ENCODE results near the gene MTMR6. TPM values are rescaled to one million over a fixed set of nuclear protein-coding genes. Genes with fewer than 3 reads are reported as not detected.

Gene MTMR6
- total RNA-seq, 4 donors from 2014 or later, result 19.9 to 28.4 (median 23.6) TPM

DNA sequence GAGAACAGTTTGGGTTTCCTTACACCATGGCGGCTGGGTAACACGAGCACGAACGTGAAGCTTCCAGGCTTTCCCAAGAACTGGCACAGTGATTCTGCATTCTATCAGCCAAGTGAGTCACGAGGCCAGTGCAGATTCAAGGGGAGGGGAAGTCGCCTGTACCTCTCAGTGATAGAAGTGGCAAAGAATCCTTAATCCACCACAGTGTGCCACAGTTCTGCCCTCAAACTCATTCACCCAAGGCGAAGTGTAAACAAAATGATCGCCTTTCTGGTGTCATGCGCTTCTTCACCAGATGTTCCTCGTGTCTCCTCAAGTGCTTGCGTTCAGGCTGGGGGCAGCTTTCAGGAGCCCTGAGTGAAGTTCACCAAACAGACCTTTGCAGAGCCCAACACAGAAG, 90.3 kb downstream of the MTMR6 start:
- no peaks in the 10 kb centered on the region for H3K36me3 ChIP-seq
- WGBS, result 83% methylated on average over 11 of the region's 11 CpGs
- peaks cover 0 to 22% (median 0%) of the 10 kb centered on the region in 4 donors for H3K27me3 ChIP-seq
- no peak for DNase-seq (ENCODE audit: extremely low spot score)
- no peak overlapping the region for H3K4me3 ChIP-seq
- intact Hi-C loops (cut with DNase I), result no loop called here
- no peaks in the 10 kb centered on the region for H3K9me3 ChIP-seq
- no peak overlapping the region for H3K27ac ChIP-seq (replicated peaks in 1 of 4)
- TF ChIP-seq POLR2AphosphoS5 (IDR thresholded peaks at IDR 0.05) (no peak), EP300 (IDR thresholded peaks at IDR 0.05) (no peak)
- H3K4me1 ChIP-seq, result no peaks in the 10 kb centered on the region

Other genes starting within 250 kb of the MTMR6 start
- gene PABPC3, start 191.4 kb downstream of the MTMR6 start, total RNA-seq, result under 1 TPM in 3 of 4 donors, not detected in 1; under 0.01 to 0.17 (median 0.11) TPM
- under 1 TPM in 2 of 4 donors, not detected in 2; under 0.01 to 0.17 TPM for gene AMER2, start 115.2 kb downstream of the MTMR6 start, total RNA-seq
- 10 to 100 TPM; 33.8 to 62.3 (median 44.4) TPM for gene NUP58, start 14.1 kb upstream of the MTMR6 start, total RNA-seq
- under 1 TPM; 0.29 to 0.65 (median 0.46) TPM for gene ATP8A2, start 84.5 kb upstream of the MTMR6 start, total RNA-seq